Mucosa of gallbladder (tissue), 1 donor: ENCODE data around the gene CACTIN. TPM values are rescaled to one million over a fixed set of nuclear protein-coding genes. Genes with fewer than 3 reads are reported as not detected.

Experiments
- DNase-seq: peaks from one replicate; pipeline ENCODE4 v3.0.0-alpha.2; 2020; ENCODE audit warnings: low spot score
- total RNA-seq: library from RNA; stranded (reverse); gene quantifications from one replicate; pipeline ENCODE4 v1.2.1, GENCODE V29; 2021
- donor health status: DM: no; HTN: no; CAD: no.

CACTIN gene
- total RNA-seq, 1 donor from 2014 or later, result 25.8 TPM

DNA sequence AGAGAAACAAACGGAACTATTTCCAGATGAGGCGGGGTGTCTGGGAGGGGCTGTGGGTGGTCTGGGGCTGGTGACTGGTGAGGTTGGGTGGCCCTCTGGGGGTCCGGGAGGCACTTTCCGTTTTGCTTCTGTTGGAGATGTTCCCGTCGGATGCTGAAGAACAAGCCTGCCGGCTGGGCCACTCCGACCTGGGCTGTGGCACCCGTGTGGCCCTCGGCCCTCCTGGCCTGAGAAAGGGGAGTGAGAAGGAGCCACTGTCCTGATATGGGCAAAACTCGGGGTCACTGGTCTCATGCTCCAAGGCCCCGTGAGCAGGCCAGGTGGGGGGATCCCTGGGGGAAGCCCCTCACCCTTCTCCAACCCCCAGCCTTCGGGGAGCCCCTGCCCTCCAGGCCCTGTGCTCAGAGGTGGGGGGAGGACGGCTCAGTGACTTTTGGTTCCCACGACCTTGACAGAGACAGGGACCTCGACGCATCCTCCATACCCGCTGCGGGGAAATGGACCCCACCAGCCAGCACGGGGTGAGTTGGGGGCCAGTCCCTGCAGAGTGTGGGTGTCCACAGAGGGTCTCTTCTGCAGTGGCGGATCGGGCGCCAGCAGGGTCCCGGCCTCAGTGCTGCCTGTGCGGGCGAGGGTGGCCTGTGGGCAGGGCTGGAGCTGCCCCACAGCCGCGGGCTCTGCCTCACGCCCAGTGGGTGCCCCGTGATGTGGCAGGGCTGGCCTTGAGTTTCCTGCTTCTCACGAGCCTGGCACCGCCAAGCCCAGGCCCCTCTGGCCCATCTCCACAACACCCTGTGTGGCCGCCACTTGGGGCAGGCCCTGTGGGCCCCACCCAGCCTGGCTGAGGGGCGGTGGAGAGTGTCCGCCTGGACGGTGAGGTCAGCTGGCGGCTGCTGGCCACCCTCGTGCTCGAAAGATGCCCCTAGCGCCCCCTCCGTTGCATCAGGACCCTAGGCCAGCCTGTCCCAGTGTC, 15.6 kb downstream of the CACTIN start:
- DNase-seq, result no peak

DNA sequence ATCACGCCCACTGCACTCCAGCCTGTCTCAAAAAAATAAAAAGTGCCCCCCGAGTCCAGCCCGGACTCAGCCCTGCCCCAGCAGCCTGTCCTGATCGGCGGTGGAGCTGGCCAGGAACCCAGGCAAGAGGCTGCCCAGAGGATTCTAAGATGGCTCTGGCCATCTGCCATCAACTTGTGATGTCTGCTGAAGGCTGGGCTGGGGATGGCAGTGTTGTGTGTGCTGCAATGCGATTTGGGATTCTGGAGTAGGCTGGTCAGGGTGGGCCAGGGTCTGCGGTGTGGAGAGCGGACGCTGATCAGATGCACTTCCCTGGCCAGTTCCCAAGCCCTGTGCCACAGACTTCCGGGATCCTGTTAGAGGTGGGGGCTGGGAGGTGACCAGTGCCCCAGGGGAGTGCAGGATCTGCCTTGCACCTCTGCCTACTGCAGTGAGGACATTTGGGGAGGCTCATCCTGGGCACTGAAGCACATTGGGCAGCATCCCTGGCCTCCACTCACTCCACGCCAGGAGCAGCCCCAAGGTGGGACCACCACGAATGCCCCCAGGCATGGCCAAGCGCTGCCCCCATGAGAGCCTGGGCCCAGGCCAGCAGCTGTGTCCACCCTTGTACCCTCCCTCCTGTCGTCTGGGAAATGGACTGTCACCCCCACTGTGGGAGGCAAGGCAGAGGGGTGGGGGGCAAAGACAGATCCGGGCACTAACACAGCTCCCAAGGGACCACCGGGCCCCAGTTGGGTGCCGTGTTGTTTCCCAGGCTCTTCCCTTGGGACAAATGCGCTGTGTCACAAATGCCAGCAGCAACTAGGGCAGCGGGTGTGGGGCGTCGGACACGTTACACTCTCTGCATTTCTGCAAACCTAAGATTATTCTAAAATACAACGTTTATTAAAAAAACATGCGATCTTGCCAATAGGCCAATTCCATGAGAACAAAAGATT, 16.5 kb downstream of the CACTIN start:
- DNase-seq, result no peak

DNA sequence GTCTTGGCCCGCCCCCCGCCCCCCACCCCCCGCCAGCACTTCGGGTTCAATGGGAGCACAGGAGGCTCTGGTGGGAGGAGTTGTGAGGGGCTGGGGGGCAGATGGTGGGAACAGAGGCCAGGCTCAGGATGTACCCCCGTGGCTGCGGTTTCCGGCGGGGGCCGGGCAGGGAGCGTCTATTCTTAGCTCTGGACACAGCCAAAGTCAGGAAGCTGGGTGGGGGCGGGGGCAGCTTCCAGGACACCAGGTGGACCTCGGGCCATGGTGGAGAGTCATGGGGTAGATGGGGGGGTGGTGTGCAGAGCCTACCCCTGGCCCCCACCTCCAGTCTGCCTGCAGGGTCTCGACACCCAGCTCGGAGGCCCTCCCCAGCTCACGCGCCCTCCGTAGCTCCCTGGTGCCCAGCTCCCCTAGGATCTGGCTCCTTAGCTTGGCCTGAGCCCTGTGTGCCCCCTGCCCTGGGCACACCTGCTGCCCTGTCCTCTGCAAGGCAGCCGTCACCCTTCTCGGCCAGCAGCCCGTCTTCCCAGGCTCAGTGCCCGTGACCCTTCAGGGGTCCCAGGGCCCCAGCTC, 17.8 kb downstream of the CACTIN start:
- DNase-seq, result no peak

DNA sequence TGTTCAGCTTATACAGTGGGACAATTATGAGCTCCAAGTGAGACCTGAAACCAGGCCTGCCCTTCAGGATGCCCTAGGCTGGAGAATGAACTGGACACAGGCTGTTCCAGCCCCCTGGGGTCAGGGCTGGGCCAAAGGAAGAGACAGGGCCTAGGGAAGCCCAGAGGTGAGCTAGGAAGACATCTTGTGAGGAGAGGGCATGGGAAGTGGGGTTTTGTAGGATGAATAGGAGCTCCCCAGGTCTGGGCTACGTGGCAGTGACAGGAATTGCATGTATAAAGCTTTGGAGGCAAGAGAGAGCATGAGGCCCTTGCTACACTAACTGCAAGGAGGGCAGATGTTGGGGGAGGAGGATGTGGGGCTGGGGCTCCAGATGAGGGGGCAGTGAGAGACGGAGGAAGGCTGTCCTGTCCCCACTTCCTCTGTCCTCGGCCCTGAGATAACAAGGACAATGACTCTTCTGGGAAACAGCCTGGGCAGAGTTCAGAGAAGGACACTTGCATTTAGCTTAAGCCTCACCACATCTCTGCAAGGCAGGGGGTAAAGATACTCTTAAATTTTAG, 18.4 kb downstream of the CACTIN start:
- DNase-seq, result no peak

DNA sequence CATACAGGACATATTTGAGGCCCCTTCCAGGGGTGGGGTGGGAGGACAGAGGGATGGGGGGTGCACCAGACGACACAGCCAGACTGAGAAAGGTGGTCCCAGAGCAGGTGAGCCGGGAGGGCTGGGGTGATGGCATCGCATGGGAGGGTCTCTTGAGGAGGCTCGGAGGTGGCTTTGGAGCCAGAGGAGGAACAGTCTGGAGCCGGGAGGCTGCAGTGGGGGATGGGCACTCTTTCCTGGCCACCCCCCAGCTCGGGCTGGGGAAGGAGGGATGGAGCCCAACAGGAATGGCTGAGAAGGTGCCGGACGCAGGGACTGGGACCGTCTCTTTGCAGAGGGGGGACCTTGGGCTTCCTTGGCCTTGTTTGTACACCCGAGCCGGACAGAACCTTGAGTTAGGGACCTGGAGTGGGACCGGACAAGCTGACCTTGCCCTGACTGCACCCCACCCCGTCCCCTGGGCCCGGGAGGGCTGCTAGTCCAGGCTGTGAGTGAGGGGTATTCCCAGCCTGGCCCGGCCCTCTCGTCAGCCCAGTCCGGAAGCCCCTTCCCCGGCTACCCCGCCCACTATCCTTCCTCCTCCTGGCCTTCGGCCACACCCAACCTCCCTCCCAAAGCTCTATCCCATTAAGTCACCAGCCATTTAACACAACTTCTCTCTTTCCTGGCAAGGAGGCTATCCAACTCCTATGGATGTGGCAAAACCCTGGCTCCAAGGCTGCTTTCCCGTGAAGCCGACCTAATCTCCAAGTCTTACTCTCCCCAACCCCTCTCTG, 19.1 kb downstream of the CACTIN start:
- no peak for DNase-seq

DNA sequence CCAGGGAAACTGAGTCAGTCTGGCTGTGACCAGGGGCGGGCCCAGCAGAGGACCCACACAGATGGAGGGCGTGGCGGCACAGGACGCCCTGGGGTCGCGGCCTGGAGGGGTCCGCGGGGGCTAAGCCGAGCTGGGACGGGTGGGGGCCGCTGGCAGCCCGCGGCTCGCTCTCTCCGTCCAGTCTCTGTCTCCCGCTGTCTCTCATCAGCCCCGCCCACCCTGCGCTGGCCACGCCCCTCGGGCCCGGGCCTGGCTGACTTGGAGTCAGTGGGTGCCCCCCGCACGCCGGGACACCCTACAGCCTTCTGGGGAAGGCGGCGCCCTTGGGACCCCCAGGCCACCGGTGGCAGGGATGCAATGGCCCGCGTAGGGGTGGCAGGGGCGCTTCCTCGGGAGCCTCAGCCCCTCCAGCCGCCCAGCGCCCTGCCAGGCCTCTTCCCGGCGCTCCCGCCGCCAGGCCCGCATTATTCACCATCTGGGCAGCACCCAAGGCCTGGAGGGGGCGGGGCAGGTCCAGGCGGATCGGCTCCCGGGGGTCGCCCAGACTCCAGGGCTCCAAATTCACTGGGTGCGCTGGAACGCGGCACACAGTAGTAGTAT, 19.8 kb downstream of the CACTIN start, which contains the start of gene TBXA2R:
Gene TBXA2R (minus strand): TSS at position 186 of the 600 bp plus-strand sequence. CDS start 6,241 bp downstream, outside the sequence.
- DNase-seq, result peak; percentile 56

DNA sequence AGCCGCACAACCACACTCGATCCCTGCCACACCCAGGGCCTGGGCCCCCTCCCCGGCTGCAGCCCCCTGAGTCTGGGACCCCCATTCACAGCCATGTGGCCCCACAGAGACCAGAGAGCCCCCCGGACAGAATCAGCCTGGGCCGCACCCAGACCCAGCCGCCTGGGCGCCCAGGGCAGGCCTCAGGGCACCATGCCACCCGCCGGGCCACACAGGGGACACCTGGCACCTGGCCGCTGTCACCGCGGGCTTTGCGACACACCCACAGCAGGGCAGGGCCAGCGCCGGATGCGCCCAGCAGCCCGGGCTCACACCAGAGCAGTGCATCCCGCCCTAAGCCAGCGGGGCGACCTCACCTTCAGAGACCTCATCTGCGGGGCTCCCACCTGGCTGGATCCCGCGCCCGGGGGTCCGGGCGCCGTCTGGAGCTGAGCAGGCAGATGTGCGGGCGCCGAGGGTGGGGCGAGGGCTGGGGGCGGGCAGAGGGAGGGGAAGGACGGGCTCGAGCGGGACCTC, 20.4 kb downstream of the CACTIN start:
- peak; percentile 35 for DNase-seq

DNA sequence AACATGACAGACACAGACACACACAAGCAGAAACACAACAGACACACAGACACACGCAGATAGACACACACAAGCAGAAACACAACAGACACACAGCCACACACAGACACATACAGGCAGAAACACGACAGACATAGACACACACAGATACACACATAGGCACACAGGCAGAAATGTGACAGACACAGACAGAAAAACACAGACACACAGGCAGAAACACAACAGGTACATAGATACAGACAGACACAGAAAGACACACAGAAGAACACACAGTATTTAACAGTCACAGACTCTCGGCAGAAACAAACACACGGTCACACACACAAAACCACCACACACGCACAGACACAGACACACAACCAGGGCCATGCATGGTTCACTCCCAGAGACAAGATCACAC, 20.8 kb downstream of the CACTIN start:
- no peak for DNase-seq

DNA sequence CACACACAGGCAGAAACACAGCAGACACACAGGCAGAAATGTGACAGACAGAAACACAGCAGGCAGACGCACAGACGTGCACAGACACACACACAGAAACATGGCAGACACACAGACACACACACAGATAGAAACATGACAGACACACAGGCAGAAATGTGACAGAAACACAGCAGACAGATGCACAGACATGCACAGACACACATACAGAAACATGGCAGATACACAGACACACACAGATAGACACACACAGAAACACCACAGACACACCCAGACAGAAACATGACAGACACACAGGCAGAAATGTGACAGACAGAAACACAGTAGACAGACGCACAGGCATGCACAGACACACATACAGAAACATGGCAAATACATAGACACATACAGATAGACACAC, 21.2 kb downstream of the CACTIN start:
- no peak for DNase-seq

DNA sequence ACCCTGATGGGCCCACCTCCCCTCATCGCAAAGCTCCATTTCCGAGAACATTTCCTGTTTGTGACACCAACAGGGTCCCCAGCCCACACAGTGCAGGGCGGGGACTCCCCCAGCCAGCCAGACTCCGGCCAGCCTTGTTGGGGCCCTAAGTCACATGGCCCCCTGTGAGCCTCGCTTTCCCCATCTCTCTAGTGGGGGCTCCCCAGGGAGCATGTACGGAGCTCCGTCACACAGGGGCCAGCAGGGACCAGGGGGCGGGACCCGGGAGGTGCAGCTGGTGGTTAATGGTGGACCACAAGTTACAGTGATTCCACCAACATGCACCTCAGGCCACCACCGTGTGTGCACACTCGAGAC, 21.6 kb downstream of the CACTIN start:
- no peak for DNase-seq

DNA sequence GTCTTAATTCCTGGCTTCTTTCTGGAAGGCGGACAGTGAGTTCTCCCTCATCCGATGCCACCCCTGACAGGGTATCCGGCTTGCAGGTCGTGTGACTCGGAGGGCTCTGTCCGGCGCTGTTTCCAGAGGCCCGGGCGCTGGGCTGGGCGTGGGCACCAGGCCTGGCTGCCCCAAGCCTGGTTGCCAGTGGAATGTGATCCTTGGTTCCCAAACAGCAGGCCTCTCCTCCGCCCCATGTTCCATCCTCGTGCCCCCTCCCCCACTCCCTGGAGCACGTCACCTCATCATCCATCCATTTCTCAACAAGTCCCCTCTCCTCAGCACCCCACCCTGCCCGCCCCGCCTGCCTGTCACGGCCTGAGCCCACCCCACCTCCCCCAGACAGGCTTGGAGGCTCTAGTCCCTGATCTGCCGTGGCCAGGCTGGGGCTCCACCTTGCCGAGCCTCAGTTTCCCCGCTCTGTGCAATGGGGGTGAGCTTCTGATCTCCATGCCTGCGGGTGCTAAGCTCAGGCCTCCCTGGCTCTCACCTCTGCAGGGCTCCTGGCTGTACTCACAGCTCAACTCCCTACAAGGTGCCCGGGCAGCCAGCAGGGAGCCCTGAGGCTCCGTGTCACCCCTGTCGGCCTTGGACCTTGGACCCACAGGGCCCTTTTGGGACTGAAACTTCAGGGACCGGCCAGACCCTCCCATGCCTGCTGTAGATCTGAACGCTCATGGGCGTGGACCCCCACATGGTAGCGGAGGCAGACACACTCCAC, 22.2 kb downstream of the CACTIN start:
- no peak for DNase-seq

DNA sequence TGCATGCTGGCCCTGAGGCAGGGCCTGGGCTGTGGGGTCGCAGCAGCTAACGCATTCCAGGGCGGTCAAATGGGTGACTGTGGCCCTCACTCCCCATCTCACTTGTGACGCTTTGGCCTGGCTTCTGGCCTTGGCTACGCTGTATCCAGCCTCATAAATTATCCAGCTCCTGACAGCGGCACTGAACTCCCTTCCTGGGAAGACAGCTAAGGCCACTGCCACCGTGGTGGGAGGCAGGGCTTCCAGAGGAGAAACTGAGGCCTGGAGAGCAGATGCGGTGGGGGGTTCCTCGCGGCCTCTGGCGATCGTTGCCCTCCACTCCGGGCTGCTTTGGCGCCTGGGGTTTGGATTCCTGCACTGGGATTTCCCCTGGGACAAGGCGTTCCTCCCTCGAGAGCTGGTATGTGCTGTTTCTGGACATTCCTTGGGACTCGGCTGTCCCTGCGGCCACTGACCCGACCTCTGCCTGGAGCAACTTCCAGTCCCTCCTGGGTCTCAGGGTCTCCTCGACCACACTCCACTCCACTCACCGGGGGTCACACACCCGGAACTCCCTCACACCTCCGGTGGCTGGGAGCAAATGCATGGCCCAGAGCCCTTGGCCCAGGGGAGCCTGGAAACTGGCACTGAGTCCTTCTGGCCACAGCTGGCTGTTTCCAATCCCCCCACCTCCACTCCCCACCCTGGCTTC, 23.3 kb downstream of the CACTIN start:
- no peak for DNase-seq

DNA sequence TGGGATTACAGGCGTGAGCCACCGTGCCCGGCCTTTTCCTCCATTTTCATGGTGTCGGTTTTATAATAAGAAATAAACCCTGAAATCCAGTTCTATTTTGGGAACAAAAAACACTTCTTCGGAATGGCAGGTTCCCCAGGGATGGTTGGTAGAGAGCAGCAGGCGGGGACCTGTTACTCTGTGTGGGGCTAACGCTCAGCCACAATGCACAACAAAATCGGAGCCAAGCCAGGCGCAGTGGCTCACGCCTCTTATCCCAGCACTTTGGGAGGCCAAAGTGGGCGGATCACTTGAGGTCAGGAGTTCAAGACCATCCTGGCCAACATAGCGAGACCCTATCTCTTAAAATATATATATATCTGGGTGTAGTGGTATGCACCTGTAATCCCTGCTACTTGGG, 25.6 kb downstream of the CACTIN start:
- no peak for DNase-seq

DNA sequence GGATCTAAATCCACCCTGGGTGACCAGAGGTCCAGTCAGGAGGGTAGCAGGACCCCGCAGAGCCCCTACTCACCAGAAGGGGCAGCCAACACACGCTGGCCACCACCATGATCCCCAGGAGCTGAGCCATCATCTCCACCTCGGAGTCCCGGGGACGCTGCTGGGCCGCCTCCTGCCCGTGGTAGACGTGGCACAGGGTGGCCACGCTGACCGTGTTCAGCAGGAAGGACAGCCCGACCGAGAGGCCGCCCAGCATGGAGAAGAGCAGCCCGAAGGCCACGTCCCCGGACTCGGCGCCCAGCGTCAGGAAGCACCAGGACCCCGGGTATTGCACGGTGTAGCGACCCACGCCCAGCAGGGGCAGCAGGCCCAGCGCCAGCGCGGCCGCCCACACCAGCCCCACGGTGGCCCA, 26.8 kb downstream of the CACTIN start:
- no peak for DNase-seq

DNA sequence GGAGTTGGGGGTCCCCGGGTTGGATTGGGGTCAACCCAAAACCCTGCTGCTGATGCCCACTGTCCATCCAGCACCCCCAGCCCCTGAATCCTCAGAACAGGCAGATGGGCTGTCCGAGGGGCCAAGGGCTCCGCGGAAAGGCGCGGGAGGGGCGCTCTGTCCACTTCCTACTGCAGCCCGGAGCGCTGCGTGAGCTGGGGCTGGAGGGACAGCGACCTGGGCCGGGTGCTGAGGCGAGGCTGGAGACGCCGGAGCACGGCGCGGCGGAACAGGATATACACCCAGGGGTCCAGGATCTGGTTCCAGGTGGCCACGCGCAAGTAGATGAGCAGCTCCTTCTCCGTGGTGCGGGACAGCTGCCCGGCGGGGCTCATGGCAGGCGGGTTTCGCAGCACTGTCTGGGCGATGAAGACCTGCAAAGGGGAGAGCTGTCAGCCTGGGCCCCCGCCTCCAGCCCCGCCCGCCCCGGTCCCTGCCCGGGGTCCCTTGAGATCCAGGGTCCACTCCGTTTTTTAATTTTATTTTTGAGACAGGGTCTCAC, 31.0 kb downstream of the CACTIN start:
- no peak for DNase-seq

DNA sequence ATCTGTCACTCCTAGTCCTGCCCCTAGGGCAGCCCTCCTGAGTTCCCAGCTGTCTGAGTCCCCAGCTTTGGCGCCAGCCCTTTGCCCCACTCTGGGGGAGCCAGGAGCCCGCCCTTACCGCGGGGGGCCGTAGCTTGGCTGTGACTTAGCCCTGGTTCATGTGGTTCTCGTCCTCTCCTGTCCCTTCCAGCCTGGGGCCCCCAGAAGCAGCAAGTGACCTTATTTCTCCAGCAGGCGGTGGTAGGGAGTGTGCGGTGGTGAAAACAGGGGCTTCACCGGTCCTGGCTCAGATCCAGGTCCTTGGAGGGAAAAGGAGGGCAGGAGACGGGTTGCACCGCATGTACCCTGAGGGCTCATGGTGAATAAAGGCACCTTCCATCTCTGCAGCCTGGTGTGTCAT, 33.4 kb downstream of the CACTIN start:
- DNase-seq, result no peak

DNA sequence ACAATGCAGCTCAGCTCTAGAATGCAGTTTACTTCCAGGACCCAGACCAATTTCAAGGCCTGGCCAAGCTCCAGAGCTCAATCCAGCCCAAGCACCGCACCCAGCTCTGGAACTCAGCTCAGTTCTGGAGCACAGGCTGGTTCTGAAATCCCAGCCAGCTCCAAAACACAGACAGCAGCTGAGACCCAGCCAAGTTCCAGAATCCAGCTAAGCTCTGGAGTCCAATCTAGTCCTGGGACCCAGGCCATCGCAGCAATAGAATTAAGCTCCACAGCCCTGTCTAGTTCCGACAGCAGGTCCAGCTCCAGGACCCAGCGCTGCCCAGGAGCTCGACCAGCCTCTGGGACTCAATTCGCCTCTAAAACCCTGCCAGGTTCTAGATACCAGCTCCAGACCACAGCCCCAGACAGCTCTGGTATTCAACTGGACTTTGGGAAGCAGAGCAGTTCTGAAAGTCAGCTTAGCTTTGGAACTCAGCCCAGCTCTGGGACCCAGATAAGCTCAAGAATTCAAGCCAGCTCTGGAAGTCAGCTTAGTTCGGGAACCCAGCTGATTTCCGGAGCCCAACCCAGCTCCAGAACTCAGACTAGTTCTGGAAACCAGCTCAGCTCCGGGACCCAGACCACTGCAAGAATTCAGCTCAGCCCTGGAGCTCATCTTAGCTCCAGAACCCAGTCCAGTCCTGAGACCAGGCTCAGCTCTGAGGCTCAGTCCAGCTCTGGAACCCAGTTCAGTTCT, 34.5 kb downstream of the CACTIN start:
- DNase-seq, result no peak
